ENCODE data around the gene FRMD4A. TPM values are rescaled to one million over a fixed set of nuclear protein-coding genes. Genes with fewer than 3 reads are reported as not detected.

FRMD4A gene
- total RNA-seq, 4 donors from 2014 or later = 13.7 to 27.2 (median 19.6) TPM

DNA sequence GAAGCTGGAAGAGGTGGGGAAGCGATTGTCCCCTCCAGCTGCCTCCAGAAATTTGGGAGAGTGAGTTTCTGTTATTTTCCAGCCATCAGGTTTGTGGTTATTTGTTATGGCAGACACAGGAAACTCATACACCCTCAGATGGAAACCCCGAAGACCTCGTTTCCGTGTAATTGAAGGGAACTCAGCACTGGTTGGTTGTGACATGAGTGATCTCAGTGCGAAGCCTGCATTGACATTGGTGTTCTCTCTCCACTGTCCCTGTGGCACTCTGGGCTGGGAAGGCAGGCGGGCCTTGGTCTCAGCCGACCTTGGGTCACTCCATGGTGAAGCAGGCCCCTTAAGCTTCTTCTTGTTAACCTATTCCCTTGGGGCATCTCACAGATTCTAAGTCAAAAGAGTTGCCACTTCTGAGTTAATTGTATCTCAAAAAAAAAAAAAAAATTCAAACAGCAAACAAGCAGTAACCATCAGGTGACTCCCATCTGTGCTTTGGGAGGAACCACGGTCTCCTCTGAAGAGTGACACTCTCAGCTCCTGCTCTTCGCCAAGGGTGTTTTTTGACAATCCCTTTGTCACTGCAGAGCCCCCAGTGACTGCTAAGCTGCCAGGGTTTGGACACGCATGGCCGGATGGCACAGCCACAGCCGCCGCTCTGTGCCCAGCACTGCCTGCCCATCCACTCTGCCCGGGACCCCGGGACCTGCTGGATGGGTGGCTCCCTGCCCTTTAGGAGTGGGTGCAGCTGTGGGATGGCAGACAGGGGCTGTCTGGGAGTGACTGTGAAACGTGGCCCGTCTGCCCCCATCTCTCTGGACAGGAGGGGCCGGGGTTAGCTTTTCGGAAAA lies 510.4 kb downstream of the FRMD4A start:
- H3K9me3 ChIP-seq = no peaks in the 10 kb centered on the region
- H3K4me3 ChIP-seq = no peak overlapping the region
- peaks cover 0 to 53% (median 7%) of the 10 kb centered on the region in 3 donors for H3K4me1 ChIP-seq
- 85 to 100% methylated on average over 1 to 7 of the region's 19 CpGs for WGBS, 2 donors (ENCODE audit: low coverage in 1 of 2)
- TF ChIP-seq EP300 (IDR thresholded peaks at IDR 0.05) (no peak), POLR2A (IDR thresholded peaks at IDR 0.05) (no peak), POLR2AphosphoS5 (IDR thresholded peaks at IDR 0.05) (no peak), CTCF (IDR thresholded peaks at IDR 0.05) (no peak)
- ATAC-seq = peak; percentile 12
- peak overlapping the region in 3 of 4 donors; percentile 18 to 59 (median 53) for H3K27ac ChIP-seq
- no peaks in the 10 kb centered on the region for H3K27me3 ChIP-seq
- H3K36me3 ChIP-seq = no peaks in the 10 kb centered on the region

GRCh38 chr10:13816195-13816925 lies 514.4 kb downstream of the FRMD4A start:
- no peak for TF ChIP-seq EP300 (IDR thresholded peaks at IDR 0.05)
- TF ChIP-seq POLR2AphosphoS5 (IDR thresholded peaks at IDR 0.05) = peak; percentile 73
- no peak for TF ChIP-seq CTCF (IDR thresholded peaks at IDR 0.05)
- no peak for TF ChIP-seq POLR2A (IDR thresholded peaks at IDR 0.05)
- peak; percentile 74 for ATAC-seq
- 18 to 20% methylated on average over 5 to 7 of the region's 7 CpGs for WGBS, 2 donors (ENCODE audit: low coverage in 1 of 2)
- no peaks in the 10 kb centered on the region for H3K27me3 ChIP-seq
- no peaks in the 10 kb centered on the region for H3K9me3 ChIP-seq
- peaks cover 0 to 34% (median 7%) of the 10 kb centered on the region in 3 donors for H3K4me1 ChIP-seq
- no peaks in the 10 kb centered on the region for H3K36me3 ChIP-seq
- no peak overlapping the region for H3K4me3 ChIP-seq
- H3K27ac ChIP-seq = peak overlapping the region in 3 of 4 donors; percentile 58 to 76 (median 64)

DNA sequence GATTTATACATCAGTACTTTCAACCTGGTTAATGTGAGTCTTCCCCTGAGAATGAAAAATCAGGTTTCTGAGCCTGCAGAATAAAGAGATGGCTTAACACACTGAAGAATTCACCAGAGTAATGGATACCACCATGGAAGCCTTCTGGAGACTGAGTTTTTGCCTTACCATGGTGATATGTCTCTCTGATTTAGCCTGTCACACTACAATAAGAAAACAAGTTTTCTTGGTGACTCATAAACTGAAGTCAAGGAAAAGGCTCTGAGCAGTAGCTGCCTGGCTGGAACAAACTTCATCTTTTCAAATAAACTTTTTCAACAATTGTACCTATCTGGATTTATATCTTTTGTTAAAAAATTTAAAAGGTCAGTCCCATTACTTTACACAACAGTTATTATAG lies 515.0 kb downstream of the FRMD4A start:
- no peak for ATAC-seq
- Histone ChIP-seq H3K36me3 (no peaks in the 10 kb centered on the region), H3K4me3 (no peak overlapping the region), H3K27me3 (no peaks in the 10 kb centered on the region), H3K27ac (peak overlapping the region in 1 of 4 donors; percentile 76), H3K9me3 (no peaks in the 10 kb centered on the region), H3K4me1 (peaks cover 0 to 28% (median 7%) of the 10 kb centered on the region in 3 donors)
- TF ChIP-seq POLR2AphosphoS5 (IDR thresholded peaks at IDR 0.05) = no peak
- no peak for TF ChIP-seq CTCF (IDR thresholded peaks at IDR 0.05)
- TF ChIP-seq POLR2A (IDR thresholded peaks at IDR 0.05) = no peak
- no peak for TF ChIP-seq EP300 (IDR thresholded peaks at IDR 0.05)

DNA sequence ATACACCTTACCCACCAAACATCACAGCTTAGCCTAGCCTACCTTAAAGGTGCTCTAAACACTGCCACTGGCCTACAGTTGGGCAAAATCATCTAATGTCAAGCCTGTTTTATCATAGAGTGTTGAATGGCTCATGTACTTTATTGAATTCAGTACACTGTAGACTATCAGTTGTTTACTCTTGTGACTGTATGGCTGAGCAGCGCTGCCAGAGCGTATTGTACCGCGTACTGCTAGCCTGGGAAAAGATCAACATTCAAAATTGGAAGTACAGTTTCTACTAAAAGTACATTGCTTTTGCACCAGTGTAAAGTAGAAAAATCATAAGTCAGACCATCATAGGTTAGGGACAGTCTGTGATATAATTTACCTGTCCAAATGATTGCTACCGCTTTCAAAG lies 517.2 kb downstream of the FRMD4A start:
- H3K9me3 ChIP-seq = no peaks in the 10 kb centered on the region
- H3K27ac ChIP-seq = no peak overlapping the region
- H3K27me3 ChIP-seq = no peaks in the 10 kb centered on the region
- peaks cover 0 to 6% of the 10 kb centered on the region in 2 donors for H3K36me3 ChIP-seq
- H3K4me1 ChIP-seq = peaks cover 0 to 35% (median 10%) of the 10 kb centered on the region in 3 donors
- WGBS, 2 donors (ENCODE audit: low coverage in 1 of 2) = 87 to 97% methylated on average over 5 of the region's 5 CpGs
- no peak for ATAC-seq
- no peak overlapping the region for H3K4me3 ChIP-seq
- TF ChIP-seq EP300 (IDR thresholded peaks at IDR 0.05) (no peak), CTCF (IDR thresholded peaks at IDR 0.05) (no peak), POLR2AphosphoS5 (IDR thresholded peaks at IDR 0.05) (no peak), POLR2A (IDR thresholded peaks at IDR 0.05) (no peak)
